Measurements from ENCODE around the gene DPF3.

DPF3 gene

DNA sequence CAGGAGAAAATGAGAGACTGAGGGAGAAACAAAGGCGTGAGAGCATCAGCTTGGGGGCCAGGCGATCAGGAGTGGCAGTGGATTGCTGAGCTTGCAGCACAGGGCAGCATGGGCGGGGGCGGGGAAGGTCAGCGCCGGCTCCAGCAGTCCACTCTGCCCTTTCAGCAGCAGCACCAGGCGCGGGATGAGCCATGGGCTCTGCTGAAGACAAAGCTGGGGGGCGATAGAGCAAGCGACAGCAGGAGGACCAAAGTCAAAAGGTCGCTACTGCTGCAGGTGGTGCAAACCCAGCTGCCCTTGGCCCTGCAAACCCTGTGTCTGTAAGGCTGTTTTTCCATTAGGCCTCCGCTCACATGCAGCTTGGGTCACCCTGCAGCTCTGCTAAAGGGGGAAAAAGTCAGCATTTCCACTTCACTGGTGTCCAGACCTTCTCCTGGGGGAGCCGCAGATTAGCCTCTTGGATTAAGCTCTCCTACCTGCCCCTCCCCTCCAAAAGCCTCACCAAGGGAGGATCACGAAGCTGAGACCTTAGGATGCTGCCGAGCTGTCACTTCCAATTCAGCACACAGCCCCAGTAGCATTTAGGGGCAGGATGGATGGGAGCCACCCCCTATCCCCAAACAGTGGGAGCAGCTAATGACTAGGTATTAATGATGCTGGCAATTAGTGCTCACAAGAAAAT, 204.8 kb downstream of the DPF3 start:
- TF ChIP-seq, protein P1, sequence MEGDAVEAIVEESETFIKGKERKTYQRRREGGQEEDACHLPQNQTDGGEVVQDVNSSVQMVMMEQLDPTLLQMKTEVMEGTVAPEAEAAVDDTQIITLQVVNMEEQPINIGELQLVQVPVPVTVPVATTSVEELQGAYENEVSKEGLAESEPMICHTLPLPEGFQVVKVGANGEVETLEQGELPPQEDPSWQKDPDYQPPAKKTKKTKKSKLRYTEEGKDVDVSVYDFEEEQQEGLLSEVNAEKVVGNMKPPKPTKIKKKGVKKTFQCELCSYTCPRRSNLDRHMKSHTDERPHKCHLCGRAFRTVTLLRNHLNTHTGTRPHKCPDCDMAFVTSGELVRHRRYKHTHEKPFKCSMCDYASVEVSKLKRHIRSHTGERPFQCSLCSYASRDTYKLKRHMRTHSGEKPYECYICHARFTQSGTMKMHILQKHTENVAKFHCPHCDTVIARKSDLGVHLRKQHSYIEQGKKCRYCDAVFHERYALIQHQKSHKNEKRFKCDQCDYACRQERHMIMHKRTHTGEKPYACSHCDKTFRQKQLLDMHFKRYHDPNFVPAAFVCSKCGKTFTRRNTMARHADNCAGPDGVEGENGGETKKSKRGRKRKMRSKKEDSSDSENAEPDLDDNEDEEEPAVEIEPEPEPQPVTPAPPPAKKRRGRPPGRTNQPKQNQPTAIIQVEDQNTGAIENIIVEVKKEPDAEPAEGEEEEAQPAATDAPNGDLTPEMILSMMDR (IDR thresholded peaks at IDR 0.05; ENCODE audit: borderline replicate concordance, insufficient read depth, low read depth, low read length), result no peak
- no peak overlapping the region for H3K4me3 ChIP-seq (ENCODE audit: low read depth, low read length)

DNA sequence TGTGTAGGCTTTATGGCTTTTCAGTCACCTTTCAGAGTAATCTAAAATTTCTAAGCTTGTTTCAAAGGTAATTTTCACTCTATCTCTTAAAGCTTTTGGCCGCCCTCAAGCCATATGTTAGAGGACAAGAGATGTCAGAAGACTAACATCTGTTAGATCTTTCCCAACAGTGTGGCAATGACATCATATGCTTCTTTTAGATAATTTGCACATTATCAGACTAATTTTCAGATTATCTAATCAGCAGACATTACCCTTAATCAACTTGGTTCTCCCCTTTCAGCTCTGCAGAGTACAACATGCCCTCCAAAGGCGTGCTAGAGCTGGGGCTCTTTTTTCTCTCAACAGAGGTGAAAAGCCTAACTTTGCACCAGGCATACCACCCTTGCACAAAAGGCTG, 207.1 kb downstream of the DPF3 start:
- TF ChIP-seq, protein P1 (IDR thresholded peaks at IDR 0.05; ENCODE audit: borderline replicate concordance, insufficient read depth, low read depth, low read length), result no peak
- no peak overlapping the region for H3K4me3 ChIP-seq (ENCODE audit: low read depth, low read length)

DNA sequence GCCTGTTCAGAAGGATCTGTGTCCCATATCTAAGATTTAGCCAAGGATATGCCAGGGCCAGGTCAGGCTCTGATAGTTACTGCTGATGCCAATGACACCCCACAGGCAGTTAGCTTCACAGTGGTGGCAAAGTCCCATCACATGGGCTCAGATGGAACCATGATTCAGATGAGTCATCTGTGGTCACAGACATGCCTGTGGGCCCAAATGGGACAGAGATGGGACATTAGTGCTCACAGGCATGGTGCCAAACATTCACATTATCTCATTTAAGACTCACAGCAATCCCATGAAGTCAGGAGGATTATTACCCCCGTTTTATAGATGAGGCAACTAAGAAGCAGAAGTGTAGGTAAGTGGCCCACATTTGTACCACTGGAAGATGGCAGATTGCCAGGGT, 207.8 kb downstream of the DPF3 start:
- no peak overlapping the region for H3K4me3 ChIP-seq (ENCODE audit: low read depth, low read length)
- TF ChIP-seq, protein P1 (IDR thresholded peaks at IDR 0.05; ENCODE audit: borderline replicate concordance, insufficient read depth, low read depth, low read length), result no peak

DNA sequence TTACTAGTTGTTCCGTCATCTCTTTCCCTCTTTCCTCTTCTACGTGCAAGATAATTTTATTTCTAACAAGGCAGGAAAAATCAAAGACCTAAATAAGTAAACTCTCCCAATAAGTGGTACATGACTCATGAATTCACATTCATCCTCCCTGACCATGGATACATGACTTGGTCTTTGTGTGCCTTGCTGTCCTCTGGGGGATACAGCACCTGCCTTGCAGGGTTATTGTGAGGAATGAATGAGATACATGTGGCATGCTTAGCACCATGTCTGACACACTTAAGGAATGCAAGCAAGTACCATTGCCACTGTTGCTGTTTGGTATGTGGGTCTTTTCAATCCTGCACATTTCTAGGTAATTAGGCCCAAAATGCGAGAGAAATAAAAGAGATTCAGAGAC, 208.4 kb downstream of the DPF3 start:
- TF ChIP-seq, protein P1 (IDR thresholded peaks at IDR 0.05; ENCODE audit: borderline replicate concordance, insufficient read depth, low read depth, low read length), result no peak
- no peak overlapping the region for H3K4me3 ChIP-seq (ENCODE audit: low read depth, low read length)

DNA sequence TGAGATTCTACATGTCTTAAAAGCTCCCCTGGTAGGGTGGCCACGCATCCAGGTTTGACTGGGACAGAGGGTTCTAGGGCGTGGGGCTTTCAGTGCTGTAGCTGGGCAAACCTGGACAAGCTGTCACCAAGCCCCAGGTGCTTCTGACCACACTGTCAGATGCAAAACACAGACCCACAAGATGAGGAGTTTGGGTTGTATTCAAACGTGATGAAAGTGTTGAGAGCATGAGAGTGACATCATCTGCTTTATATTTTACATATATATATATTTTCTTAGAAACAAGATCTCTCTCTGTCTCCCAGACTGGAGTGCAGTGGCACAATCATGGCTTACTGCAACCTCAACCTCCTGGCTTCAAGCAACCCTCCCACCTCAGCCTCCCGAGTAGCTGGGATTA, 210.1 kb downstream of the DPF3 start:
- TF ChIP-seq, protein P1 (IDR thresholded peaks at IDR 0.05; ENCODE audit: borderline replicate concordance, insufficient read depth, low read depth, low read length), result no peak
- no peak overlapping the region for H3K4me3 ChIP-seq (ENCODE audit: low read depth, low read length)

DNA sequence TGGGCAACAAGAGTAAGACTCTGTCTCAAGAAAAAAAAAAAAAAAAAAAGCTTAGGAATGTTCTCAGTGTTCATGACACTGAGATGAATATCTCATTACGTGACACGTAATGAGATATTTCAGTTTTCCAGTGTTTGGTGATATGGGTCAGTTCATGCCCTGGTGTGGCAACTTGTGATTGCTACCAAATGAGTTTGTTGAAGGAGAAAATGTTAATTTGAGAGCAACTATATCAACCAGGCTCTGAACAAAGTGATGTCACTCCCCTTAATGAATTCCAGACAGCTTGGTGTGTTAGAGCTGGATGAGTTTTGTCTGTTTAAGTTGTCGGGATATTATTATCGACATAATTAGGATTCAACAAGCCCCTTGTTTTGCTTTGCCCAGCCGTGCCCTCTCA, 211.7 kb downstream of the DPF3 start:
- H3K4me3 ChIP-seq (ENCODE audit: low read depth, low read length), result no peak overlapping the region

More for the DNA sequence above, 211.7 kb downstream of the DPF3 start:
- TF ChIP-seq, protein P1 (IDR thresholded peaks at IDR 0.05; ENCODE audit: borderline replicate concordance, insufficient read depth, low read depth, low read length), result no peak
